ENCODE results near the gene FJX1. TPM values are rescaled to one million over a fixed set of nuclear protein-coding genes. Genes with fewer than 3 reads are reported as not detected.

Gene FJX1, protein sequence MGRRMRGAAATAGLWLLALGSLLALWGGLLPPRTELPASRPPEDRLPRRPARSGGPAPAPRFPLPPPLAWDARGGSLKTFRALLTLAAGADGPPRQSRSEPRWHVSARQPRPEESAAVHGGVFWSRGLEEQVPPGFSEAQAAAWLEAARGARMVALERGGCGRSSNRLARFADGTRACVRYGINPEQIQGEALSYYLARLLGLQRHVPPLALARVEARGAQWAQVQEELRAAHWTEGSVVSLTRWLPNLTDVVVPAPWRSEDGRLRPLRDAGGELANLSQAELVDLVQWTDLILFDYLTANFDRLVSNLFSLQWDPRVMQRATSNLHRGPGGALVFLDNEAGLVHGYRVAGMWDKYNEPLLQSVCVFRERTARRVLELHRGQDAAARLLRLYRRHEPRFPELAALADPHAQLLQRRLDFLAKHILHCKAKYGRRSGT
- 70.7 to 73.1 TPM (median 72.8 TPM) in 3 replicates for total RNA-seq

DNA sequence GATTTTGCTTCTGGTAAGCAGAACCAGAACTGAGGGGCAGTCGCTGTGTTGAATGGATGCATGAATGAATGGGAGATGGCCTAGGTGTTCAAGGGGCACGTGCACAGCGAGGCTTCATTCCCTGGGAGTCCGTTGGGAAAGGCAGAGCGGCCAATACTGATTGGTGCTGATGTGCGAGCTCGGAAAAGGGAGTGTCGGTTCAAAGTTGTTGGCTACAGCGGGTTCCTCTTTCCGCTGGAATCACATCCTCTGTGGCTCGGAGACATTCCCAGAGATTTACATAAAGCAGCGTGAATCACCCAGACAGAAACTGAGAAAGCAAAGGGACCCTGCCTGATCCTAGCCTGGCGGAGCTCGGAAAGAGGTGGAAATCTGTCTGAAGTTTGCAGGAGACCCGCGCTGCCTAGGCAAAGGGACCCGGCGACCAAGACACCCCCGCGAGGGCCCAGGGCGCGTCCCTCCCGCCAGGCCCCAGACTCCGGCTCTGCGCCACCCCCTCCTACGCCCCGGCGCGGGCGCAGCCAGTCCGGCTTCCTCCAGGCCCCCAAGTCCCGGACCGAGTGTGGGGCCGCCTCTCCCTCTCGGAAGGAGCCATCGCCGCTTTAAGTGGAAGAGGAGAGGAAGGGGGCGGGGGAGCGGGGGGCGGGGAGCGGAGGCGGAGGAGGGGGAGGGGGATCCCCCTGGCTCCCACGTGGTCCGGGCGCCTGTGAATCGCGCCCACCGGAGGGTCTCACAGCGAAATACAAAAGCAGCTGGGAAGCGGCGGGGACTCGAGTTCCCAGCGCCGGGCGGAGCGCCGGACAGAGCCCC is at the start of gene FJX1:
Gene FJX1, plus strand, starts transcription at position 774 of the 810 bp plus-strand sequence. CDS start 177 bp downstream, outside the sequence.
- Mint-ChIP-seq H3K9me3 (no peaks in the 10 kb centered on the region), H3K4me1 (peaks cover 47% of the 10 kb centered on the region), H3K36me3 (no peaks in the 10 kb centered on the region), H3K4me3 (peak within 1 kb of the TSS; percentile 84), H3K27me3 (ENCODE audit: low read depth) (no peaks in the 10 kb centered on the region), H3K27ac (peak within 1 kb of the TSS; percentile 85)
- DNase-seq (ENCODE audit: low spot score in 2 of 2, unreplicated experiment in 2 of 2): peak; percentile 61 to 75
- TF ChIP-seq CTCF (IDR thresholded peaks at IDR 0.05; ENCODE audit: unreplicated experiment): no peak

- no peaks in the 10 kb centered on the region for H3K4me1 Mint-ChIP-seq
- no peak overlapping the region for H3K27ac Mint-ChIP-seq
- no peak for DNase-seq (ENCODE audit: low spot score in 2 of 2, unreplicated experiment in 2 of 2)
- peaks cover 34% of the 10 kb centered on the region for H3K9me3 Mint-ChIP-seq
- no peak for TF ChIP-seq CTCF (IDR thresholded peaks at IDR 0.05; ENCODE audit: unreplicated experiment)
- H3K27me3 Mint-ChIP-seq (ENCODE audit: low read depth): peaks cover 15% of the 10 kb centered on the region
- no peak overlapping the region for H3K4me3 Mint-ChIP-seq
- H3K36me3 Mint-ChIP-seq: peaks cover 7% of the 10 kb centered on the region
These were observed 46.6 kb upstream of the FJX1 start for GRCh38 chr11:35571696-35572095.

- TF ChIP-seq CTCF (IDR thresholded peaks at IDR 0.05; ENCODE audit: unreplicated experiment): no peak
- Mint-ChIP-seq H3K27me3 (ENCODE audit: low read depth) (peaks cover 10% of the 10 kb centered on the region), H3K9me3 (peaks cover 12% of the 10 kb centered on the region), H3K36me3 (no peaks in the 10 kb centered on the region), H3K4me3 (no peak overlapping the region), H3K4me1 (peaks cover 5% of the 10 kb centered on the region), H3K27ac (no peak overlapping the region)
- DNase-seq (ENCODE audit: low spot score in 2 of 2, unreplicated experiment in 2 of 2): no peak
These were observed 38.5 kb upstream of the FJX1 start for GRCh38 chr11:35579557-35580396.

GRCh38 chr11:35580397-35580781 is 37.9 kb upstream of the FJX1 start:
- DNase-seq (ENCODE audit: low spot score in 2 of 2, unreplicated experiment in 2 of 2): no peak
- peaks cover 10% of the 10 kb centered on the region for H3K4me1 Mint-ChIP-seq
- peaks cover 10% of the 10 kb centered on the region for H3K27me3 Mint-ChIP-seq (ENCODE audit: low read depth)
- no peak overlapping the region for H3K27ac Mint-ChIP-seq
- H3K9me3 Mint-ChIP-seq: peaks cover 7% of the 10 kb centered on the region
- H3K36me3 Mint-ChIP-seq: no peaks in the 10 kb centered on the region
- TF ChIP-seq CTCF (IDR thresholded peaks at IDR 0.05; ENCODE audit: unreplicated experiment): no peak
- no peak overlapping the region for H3K4me3 Mint-ChIP-seq

- no peak overlapping the region for H3K4me3 Mint-ChIP-seq
These were observed 36.2 kb upstream of the FJX1 start for GRCh38 chr11:35582033-35582432.

More at GRCh38 chr11:35582033-35582432, 36.2 kb upstream of the FJX1 start:
- H3K27ac Mint-ChIP-seq: no peak overlapping the region
- no peak for TF ChIP-seq CTCF (IDR thresholded peaks at IDR 0.05; ENCODE audit: unreplicated experiment)
- H3K9me3 Mint-ChIP-seq: no peaks in the 10 kb centered on the region
- H3K36me3 Mint-ChIP-seq: no peaks in the 10 kb centered on the region
- DNase-seq (ENCODE audit: low spot score in 2 of 2, unreplicated experiment in 2 of 2): no peak
- H3K27me3 Mint-ChIP-seq (ENCODE audit: low read depth): peaks cover 10% of the 10 kb centered on the region
- peaks cover 25% of the 10 kb centered on the region for H3K4me1 Mint-ChIP-seq

All from mesothelial cell of epicardium (in vitro differentiated cells).